ENCODE data around the gene LEMD1.

Gene LEMD1

DNA sequence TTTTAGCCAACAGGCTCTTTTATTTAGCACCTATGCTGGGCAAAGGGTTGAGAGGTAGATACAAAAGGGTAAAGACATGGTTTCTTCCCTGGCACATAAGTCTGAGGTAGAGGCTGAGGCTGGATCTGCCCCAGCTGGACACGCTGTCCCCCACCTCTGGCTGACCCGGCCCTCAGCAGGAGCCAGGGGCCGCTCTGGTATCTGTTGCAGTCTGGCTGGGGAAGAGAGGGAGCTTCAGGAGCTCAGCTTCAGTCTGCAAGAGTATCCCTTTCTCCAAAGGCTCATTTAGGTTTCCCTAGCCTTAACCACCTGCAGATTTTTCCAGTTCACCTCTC lies 19.8 kb upstream of the LEMD1 start:
- no peak overlapping the region for H3K4me3 ChIP-seq (ENCODE audit: low read length)
- TF ChIP-seq, protein P1, sequence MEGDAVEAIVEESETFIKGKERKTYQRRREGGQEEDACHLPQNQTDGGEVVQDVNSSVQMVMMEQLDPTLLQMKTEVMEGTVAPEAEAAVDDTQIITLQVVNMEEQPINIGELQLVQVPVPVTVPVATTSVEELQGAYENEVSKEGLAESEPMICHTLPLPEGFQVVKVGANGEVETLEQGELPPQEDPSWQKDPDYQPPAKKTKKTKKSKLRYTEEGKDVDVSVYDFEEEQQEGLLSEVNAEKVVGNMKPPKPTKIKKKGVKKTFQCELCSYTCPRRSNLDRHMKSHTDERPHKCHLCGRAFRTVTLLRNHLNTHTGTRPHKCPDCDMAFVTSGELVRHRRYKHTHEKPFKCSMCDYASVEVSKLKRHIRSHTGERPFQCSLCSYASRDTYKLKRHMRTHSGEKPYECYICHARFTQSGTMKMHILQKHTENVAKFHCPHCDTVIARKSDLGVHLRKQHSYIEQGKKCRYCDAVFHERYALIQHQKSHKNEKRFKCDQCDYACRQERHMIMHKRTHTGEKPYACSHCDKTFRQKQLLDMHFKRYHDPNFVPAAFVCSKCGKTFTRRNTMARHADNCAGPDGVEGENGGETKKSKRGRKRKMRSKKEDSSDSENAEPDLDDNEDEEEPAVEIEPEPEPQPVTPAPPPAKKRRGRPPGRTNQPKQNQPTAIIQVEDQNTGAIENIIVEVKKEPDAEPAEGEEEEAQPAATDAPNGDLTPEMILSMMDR (conservative IDR thresholded peaks at IDR 0.05; ENCODE audit: low read length): no peak
- DNase-seq (ENCODE audit: low read depth): no peak

DNA sequence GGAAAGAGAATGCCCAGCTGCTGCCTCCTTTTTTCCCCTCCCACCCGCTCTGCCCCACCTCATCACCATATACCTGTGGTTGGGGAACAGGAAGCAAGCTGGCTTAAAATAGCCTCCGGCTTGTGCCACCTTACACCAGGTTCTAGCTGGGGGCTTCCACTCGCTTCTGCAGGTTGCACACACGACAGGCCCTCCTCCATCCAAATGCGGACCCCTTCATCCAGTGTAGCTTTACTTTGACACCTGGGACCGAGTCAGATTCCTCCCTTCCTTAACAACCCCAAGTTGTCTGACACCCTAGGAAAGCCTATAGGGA lies 19.4 kb upstream of the LEMD1 start:
- TF ChIP-seq, protein P1 (conservative IDR thresholded peaks at IDR 0.05; ENCODE audit: low read length): no peak
- no peak overlapping the region for H3K4me3 ChIP-seq (ENCODE audit: low read length)
- no peak for DNase-seq (ENCODE audit: low read depth)

DNA sequence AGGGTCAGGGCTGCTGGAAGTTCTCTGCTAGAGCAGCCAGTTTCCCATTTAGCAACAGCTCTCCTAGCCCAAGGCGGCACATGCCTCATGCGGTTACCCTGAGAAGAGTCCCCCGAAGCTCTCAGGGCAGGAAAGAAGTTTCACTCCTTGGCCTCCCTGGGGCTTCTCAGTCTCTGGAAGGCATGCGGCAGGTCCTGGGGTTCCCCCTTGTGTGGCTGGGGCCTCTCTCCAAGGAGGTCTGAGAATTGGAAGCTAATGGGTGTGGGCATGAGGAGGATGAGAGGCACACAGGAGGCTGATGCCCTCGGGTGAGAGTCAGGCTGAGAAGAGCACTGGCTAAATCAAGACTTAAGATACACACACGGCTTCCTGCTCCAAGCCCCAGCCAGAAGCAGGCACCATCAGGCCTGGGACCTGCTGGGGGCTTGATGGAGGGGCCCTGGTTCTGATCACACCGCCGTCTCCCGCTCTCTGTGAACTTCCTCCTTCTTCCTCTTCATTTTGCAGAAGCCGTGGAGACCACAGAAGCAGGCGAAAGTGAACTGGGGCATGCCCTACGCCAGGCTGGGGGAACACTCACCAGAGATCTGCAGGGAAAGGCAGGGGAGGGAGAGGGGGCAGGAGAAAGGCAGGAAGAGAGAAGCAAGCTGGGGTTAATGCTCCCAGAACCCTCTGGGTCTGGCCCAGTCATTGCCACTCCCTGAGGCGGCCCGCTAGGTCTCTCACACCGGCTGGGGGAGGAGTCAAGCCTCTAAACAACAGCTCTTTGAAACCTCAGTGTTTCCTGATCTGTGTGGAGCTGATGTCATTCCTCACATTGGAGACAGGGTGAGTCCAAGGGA lies 18.8 kb upstream of the LEMD1 start:
- TF ChIP-seq, protein P1 (conservative IDR thresholded peaks at IDR 0.05; ENCODE audit: low read length): no peak

GRCh38 chr1:205440121-205440475 lies 18.2 kb upstream of the LEMD1 start:
- no peak overlapping the region for H3K4me3 ChIP-seq (ENCODE audit: low read length)
- DNase-seq (ENCODE audit: low read depth): no peak
- TF ChIP-seq, protein P1 (conservative IDR thresholded peaks at IDR 0.05; ENCODE audit: low read length): no peak

More for the DNA sequence above, 18.8 kb upstream of the LEMD1 start:
- DNase-seq (ENCODE audit: low read depth): no peak
- H3K4me3 ChIP-seq (ENCODE audit: low read length): no peak overlapping the region

GRCh38 chr1:205438213-205439158 lies 16.6 kb upstream of the LEMD1 start:
- peak; percentile 61 for DNase-seq (ENCODE audit: low read depth)
- no peak overlapping the region for H3K4me3 ChIP-seq (ENCODE audit: low read length)
- TF ChIP-seq, protein P1 (conservative IDR thresholded peaks at IDR 0.05; ENCODE audit: low read length): peak; percentile 66

- DNase-seq (ENCODE audit: low read depth): no peak
- TF ChIP-seq, protein P1 (conservative IDR thresholded peaks at IDR 0.05; ENCODE audit: low read length): no peak
- no peak overlapping the region for H3K4me3 ChIP-seq (ENCODE audit: low read length)
Observed at GRCh38 chr1:205437570-205437969, 15.7 kb upstream of the LEMD1 start.

All from AG10803 (cell line).